Measurements from ENCODE around the gene FBXL4. TPM values are rescaled to one million over a fixed set of nuclear protein-coding genes. Genes with fewer than 3 reads are reported as not detected.

Gene FBXL4
- total RNA-seq, 3 donors from 2014 or later: 13.2 to 23.8 (median 22.5) TPM

DNA sequence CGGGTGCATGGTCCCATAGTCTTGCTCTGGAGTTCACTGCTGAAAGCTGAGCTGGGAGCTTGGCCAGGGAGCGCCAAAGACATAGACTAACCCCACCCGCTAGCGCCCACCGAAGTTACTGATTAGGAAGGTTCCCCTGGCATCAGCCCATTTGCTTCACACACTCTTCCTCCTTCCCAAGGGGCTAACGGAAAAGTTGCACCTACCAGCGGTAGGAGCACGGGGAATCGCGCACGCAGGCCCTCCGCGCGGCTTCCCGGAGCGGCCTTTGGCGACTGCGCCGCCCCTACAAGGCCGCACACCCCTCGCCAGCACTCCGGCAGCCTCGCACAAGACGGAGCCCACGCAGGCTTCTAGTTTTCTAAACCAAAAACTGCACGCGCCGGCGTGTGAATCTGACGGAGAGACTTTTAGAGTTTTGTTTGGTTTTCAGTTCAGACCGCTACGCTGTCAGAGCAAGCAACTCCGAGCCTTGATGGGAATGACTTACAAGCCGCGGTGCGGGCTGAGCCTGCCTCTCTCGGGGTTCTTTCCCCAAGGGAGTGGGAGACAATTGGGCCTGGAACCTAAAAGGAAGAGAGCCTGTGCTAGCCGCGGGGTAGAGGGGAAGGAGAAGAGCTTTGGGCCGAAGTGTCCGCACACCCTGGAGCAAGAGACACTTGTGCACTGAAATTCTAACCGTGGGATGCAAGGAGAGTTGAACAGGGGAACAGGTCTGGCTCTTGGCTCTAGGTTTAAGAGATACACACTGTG lies 114.3 kb downstream of the FBXL4 start:
- intact Hi-C loops (cut with DNase I, micrococcal nuclease): no loop called here
- H3K9me3 ChIP-seq: no peaks in the 10 kb centered on the region
- no peaks in the 10 kb centered on the region for H3K36me3 ChIP-seq (ENCODE audit: low read depth)
- no peak overlapping the region for H3K4me3 ChIP-seq
- ATAC-seq: no peak
- TF ChIP-seq, protein P1, sequence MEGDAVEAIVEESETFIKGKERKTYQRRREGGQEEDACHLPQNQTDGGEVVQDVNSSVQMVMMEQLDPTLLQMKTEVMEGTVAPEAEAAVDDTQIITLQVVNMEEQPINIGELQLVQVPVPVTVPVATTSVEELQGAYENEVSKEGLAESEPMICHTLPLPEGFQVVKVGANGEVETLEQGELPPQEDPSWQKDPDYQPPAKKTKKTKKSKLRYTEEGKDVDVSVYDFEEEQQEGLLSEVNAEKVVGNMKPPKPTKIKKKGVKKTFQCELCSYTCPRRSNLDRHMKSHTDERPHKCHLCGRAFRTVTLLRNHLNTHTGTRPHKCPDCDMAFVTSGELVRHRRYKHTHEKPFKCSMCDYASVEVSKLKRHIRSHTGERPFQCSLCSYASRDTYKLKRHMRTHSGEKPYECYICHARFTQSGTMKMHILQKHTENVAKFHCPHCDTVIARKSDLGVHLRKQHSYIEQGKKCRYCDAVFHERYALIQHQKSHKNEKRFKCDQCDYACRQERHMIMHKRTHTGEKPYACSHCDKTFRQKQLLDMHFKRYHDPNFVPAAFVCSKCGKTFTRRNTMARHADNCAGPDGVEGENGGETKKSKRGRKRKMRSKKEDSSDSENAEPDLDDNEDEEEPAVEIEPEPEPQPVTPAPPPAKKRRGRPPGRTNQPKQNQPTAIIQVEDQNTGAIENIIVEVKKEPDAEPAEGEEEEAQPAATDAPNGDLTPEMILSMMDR (IDR thresholded peaks at IDR 0.05): no peak
- H3K4me1 ChIP-seq (ENCODE audit: low read depth): peaks cover 50% of the 10 kb centered on the region
- DNase-seq: no peak

DNA sequence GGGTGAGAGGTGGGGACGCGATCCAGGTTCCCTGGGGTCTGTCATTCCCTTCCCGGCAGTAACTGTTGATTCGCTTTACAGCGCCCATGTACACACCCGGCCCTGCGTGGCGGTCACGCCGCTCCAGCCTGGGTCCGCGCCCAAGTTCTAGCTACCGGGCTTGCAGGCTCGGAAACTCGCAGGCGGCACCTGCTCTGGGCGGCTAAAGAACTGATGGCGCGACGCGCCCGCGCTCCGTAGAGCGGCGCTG lies 114.8 kb downstream of the FBXL4 start:
- Histone ChIP-seq H3K9me3 (no peaks in the 10 kb centered on the region), H3K4me1 (ENCODE audit: low read depth) (peaks cover 50% of the 10 kb centered on the region), H3K36me3 (ENCODE audit: low read depth) (no peaks in the 10 kb centered on the region), H3K4me3 (no peak overlapping the region)
- DNase-seq (no peak), ATAC-seq (peak; percentile 48)
- TF ChIP-seq, protein P1 (IDR thresholded peaks at IDR 0.05): no peak
- intact Hi-C loops (cut with DNase I, micrococcal nuclease): no loop called here

DNA sequence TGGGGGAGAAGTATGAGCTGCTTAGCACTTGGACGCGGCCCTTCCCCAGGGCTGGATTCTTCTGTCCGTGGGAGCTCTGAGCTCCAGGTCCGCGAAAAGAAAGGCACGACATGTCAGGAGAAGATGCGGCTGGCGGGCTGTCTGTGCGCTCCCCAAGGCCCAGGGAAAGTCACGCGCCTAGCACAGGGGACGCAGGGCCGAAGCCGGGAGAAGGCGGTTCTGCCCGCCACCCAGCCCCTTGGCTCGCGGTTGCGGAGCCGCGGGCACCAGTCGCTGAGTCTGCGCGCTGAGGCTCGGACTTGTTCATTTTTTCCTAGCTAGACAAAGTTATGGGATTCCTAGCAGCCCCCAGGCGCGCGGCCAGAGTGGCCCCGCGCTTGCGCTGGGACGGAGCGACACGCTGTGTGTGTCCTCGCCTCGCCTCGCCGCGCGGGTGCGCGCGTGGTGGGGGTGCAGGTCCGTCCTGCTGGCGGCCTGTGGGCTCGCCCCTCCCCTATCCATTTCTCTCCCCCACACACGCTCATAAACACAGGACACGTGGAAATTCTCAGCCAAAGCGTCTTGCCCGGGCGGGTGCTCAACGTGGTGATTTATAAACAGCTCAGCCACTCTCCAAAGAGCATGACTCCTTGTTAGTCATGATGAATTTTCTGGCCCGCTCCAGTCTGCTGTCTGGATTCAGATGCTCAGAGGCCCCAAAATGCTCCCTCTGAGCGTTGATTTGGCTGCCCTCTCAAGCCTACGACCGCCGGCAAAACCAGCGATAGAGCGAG lies 115.3 kb downstream of the FBXL4 start:
- H3K4me1 ChIP-seq (ENCODE audit: low read depth): peaks cover 50% of the 10 kb centered on the region
- ATAC-seq: no peak

DNA sequence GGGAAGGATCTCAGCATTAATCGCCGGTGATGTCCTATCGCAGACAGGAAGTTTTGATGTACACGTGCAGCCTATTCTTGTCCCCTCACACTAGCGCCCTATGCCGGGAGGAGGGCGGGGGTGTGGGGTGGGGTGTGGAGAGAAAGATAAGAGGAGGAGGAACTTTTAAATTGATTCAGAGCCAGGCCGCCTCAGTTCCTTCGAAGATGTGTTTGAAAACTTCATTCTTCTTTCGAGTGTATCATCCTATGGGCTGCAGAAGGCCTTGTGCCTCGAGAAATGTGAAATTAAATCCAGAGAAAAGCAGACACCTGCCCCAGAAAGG lies 115.8 kb downstream of the FBXL4 start:
- H3K4me3 ChIP-seq: no peak overlapping the region
- TF ChIP-seq, protein P1 (IDR thresholded peaks at IDR 0.05): no peak

More for the DNA sequence above, 115.3 kb downstream of the FBXL4 start:
- no peak overlapping the region for H3K4me3 ChIP-seq
- no peaks in the 10 kb centered on the region for H3K36me3 ChIP-seq (ENCODE audit: low read depth)
- no peak for DNase-seq
- intact Hi-C loops (cut with DNase I, micrococcal nuclease): no loop called here
- TF ChIP-seq, protein P1 (IDR thresholded peaks at IDR 0.05): no peak
- no peaks in the 10 kb centered on the region for H3K9me3 ChIP-seq

DNA sequence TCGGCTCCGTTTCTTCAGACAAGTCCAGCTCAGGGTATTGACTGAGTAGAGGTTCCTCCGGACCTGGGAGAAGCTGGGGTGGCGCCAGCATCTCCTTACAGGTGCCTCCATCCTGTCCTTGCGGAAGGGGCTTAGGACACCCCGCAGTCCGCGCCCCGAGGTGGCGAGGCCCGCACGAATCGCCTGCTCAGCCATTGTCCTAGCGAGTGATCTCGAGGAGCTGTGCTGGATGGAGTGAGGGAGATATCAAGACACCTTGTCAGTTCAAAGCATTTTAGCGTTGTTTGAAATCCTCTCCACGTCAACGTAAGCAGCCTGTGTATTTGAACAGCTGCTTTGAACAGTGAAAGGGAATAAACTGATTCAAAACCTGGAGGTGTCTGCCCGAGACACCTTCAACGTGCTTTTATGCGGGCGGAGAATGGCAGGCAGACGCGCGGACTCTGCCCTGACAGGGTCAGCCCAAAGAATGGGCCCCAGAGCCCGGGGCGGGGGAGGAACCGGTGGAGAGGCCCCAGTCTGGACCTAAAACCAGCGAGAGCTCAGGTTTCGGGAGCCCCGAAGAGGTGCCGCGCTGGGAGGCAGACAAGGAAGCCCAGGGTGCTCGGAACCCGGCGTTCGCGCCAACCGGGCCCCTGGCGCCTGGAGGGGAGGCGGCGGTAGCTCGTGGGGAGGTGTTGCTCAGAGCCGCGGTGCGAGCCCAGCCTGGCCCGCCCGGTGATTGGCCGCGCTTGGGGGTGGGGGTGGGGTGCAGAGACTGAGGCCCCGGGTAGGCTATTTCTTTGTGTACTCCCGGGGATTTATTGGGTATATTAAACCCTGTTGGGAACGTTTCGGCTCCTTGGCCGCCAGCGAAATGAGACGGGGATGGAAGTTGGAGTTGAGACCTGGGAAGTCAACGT lies 116.4 kb downstream of the FBXL4 start:
- H3K36me3 ChIP-seq (ENCODE audit: low read depth): no peaks in the 10 kb centered on the region
- TF ChIP-seq, protein P1 (IDR thresholded peaks at IDR 0.05): no peak
- no peak for DNase-seq
- intact Hi-C loops (cut with DNase I, micrococcal nuclease): no loop called here
- peaks cover 49% of the 10 kb centered on the region for H3K4me1 ChIP-seq (ENCODE audit: low read depth)
- ATAC-seq: no peak
- H3K4me3 ChIP-seq: no peak overlapping the region
- H3K9me3 ChIP-seq: no peaks in the 10 kb centered on the region

More for the DNA sequence above, 115.8 kb downstream of the FBXL4 start:
- H3K36me3 ChIP-seq (ENCODE audit: low read depth): no peaks in the 10 kb centered on the region
- ATAC-seq (no peak), DNase-seq (no peak)
- H3K4me1 ChIP-seq (ENCODE audit: low read depth): peaks cover 50% of the 10 kb centered on the region
- intact Hi-C loops (cut with DNase I, micrococcal nuclease): no loop called here
- H3K9me3 ChIP-seq: no peaks in the 10 kb centered on the region
